Hematopoietic multipotent progenitor cell treated with erythropoietin and hydrocortisone succinate and interleukin-3 and kit ligand, for 4 days (in vitro differentiated cells): Measurements from ENCODE around the gene MELK.
"Not testable (repeated sequence)": the region's sequence is repeated elsewhere in the genome, so short reads cannot be mapped to it uniquely, and the experiment has no call there.

ENCODE experiments used
- DNase-seq: peaks from one replicate; pipeline ENCODE4 v3.0.0-alpha.2; 2015

Gene MELK

DNA sequence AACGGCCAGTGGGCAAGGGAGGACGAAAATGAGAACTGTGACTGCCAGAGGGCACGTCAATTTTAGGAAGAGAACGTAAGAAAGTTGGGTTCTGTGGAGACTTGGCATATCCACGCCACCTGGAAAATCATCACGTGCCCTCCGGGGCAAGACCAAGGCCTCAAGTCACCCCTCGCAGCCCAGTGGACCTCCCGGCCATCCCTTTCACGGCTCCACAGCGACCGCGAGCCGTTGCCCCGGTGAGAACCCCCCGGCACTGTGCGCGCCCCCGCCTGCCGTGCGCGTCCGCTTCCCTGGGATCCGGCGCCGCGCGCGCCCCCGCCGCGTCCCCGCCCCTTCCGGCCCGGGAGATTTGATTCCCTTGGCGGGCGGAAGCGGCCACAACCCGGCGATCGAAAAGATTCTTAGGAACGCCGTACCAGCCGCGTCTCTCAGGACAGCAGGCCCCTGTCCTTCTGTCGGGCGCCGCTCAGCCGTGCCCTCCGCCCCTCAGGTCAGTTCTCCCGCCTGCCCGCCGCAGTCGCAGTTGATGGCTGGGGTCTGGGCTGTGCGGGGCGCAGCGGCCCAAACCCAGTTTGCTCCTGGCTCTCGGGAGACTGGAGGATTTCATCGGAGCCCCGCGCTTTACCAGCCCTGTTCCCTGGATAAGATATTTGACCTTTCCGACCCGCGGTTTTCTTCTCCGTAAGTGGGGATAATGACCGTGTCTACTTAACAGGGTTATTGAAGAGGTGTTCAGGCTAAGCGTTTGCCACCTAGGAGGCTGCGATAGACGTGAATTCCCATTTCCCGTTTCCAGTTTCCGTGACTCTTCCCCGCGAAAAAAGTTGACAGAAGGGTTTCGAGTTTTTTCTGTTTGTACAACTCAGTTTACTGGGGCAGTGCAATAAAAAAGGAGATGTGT, at the start of gene MELK:
MELK (plus strand) TSS at position 381 of the 904 bp plus-strand sequence. CDS start 8,787 bp downstream, outside the sequence.
- peak; percentile 94 for DNase-seq

DNA sequence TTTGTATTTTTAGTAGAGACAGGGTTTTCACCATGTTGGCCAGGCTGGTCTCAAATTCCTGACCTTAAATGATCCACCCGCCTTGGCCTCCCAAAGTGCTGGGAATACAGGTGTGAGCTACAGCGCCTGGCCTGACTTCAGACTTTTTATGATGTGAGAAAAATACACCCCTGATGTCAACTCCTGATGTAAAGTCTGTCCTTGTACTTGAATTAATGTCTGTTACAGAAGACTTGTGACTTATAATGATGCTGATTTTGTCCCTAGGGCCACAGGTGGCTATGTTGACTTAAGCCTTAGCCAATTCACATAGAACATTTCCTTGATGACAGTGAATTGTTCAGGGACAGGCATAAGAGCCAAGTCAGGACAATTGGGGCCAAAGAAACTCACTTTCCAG, 42.5 kb upstream of the MELK start:
- no peak for DNase-seq

DNA sequence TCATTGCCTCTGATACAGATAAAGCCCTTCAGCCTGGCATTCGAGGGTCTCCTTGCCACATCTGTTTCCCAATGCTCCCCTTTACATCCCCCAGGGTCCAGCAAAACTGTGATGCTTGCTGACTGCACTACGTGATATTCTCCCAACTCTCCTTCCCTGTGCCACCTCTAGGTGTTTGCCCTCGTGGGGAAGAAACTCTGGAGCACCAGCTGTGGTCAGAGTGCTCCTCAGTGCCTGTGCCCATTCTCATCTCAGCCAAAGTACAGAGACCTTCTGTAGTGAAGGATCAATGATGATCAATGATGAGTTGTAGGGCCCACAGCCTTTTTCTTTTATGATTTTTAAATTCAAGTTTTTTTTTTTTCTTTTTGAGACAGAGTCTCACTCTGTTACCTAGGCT, 40.3 kb upstream of the MELK start:
- no peak for DNase-seq

DNA sequence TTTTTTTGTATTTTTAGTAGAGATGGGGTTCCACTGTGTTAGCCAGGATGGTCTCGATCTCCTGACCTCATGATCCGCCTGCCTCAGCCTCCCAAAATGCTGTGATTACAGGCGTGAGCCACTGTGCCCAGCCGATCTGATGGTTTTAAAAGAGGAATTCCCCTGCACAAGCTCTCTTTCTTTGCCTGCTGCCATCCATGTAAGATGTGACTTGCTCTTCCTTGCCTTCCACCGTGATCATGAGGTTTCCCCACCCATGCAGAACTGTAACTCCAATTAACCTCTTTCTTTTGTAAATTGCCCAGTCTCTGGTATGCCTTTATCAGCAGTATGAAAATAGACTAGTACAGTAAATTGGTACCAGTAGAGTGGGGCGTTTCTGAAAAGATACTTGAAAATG, 39.0 kb upstream of the MELK start:
- DNase-seq: not testable (repeated sequence)

DNA sequence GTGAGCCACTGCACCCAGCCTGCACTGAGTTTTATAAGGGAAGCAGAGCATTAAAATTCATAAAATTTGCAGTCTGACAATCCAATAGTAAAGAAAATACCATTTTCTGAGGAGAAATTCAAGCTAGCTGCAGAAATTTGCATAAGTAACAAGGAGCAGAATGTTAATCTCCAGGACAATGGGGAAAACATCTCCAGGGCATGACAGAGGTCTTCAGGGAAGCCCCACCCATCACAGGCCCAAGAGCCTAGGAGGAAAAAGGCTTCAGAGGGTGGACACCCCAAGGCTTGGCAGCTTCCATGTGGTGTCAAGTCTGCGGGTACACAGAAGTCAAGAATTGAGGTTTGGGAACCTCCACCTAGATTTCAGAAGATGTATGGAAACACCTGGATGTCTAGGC, 37.6 kb upstream of the MELK start:
- DNase-seq: no peak

DNA sequence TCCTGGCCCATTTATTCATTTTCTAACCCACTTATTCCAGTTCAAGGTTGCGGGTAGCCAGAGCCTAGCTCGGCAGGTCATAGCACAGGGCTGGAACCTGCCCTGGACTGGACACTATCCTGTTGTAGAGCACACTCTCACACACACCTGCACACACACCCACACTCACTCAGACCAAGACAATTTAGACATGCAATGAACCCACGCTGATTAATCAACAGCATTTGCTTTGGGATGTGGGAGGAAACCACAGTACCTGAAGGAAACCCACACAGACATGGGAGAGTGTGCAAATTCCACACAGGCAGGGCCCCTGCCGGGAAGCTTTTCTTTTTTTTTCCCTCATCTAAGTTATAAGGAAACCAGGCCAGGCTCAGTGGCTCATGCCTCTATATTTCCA, 34.8 kb upstream of the MELK start:
- no peak for DNase-seq

DNA sequence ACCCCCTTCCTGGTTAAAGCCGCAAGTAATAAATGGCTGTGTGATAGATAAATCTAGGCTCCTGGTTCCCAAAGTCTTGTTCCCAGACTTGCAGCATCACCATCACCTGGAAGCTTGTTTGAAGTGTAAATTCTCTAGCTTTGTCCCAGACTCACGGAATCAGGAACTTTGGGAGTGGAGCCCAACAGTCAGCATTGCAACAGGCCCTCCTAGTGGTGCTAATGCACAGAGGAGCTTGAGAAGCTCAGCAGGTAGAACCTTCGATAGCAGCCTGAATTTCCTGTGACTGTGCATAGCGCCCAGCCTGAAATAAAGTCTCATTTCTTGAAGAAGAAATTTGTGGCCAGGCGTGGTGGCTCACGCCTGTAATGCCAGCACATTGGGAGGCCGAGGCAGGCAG, 30.3 kb upstream of the MELK start:
- DNase-seq: no peak

DNA sequence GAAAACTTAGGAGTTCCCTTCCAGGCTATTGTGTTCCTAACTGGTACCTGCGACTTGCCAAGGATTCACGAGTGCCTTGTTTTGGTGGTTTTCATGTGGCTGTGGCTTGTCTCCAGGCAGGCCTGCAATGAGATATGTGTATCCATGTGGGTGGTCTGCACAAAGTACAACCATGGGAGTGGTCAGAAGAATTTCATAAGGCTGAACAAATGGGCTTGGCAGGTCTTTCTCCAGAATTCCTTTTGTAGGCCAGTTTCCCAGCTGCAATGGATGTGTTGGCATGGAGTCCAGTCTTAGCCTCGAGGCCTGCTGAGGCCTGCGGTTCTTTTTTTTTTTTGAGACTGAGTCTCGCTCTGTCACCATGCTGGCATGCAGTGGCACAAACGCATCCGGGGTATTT, 28.8 kb upstream of the MELK start:
- DNase-seq: no peak

DNA sequence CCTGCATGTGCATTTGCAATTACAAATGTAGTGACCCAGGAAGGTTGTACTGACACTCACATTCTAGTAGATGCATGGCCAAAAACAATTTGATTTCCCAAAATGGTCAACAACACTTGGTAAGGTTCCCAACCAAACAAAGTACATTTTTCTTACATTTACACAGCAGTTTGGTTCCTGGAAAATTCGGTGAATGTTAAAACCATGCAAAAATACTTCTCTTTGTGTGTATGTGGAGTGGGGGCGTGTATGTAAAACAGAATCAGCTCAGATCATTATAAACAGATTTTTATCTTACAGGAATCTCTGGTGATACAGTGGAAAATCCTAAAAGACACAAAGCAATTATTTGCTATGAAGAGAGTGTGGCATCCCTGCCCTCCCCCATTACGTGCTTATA, 25.1 kb upstream of the MELK start:
- no peak for DNase-seq

DNA sequence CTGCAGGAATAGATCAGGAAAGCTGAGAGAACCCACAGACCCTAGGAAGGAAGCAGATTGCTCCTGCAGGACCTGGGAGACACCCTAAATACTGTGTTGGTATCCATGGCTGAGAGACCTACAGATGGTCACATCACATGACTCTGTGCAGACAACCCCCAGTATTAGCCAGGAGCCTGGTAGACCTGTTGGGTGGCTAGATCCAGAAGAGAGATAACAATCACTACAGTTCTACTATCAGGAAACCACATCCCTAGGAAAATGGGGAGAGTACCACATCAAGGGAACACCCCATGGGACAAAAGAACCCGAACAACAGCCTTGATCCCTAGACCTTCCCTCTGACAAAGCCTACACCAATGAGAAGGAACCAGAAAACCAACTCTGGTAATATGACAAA, 24.2 kb upstream of the MELK start:
- DNase-seq: no peak

DNA sequence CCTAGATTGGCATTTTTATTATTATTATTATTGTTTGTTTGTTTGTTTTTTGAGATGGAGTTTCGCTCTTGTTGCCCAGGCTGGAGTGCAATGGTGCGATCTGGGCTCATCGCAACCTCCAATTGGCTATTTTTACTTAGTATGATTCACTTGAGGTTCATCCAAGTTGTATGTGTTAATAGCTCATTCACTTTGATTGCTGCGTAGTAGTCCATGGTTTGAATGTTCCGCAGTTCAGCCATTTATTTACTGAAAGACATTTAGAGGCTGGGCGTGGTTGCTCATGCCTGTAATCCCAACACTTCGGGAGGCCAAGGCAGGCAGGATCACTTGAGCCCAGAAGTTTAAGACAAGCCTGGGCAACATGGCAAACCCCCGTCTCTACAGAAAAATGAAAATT, 22.6 kb upstream of the MELK start:
- DNase-seq: no peak

DNA sequence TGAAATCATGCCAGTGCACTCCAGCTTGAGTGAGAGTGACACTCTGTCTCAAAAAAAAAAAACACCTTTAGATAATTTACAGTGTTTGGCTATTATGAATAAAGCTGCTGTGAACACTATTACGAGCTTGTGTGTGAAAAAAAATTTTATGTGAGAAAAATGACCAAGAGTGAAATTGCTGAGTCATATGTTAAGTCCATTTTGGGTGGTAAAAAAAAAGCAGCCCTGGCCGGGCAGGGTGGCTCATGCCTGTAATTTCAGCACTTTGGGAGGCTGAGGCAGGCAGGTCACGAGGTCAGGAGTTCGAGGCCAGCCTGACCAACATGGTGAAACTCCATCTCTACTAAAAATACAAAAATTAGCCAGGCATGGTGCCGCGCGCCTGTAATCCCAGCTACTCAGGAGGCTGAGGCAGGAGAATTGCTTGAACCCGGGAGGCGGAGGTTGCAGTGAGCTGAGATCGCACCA, 22.0 kb upstream of the MELK start:
- not testable (repeated sequence) for DNase-seq

DNA sequence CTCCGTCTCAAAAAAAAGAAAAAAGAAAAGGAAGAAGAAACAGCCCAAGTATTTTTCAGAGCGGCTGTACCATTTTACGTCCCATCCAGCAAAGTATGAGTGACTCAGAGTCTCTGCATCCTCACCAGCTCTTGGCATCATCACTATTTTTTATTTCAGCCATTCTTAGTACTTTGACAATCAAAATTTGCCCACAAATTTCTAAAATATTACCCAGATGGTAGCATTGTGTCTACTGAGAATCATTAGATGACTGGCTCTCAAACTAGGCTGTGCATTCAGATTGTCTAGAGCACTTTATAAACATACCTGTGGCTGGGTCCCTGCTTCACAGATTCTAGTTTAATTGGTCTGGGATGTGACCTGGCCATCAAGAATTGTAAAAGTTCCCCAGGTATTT, 21.6 kb upstream of the MELK start:
- no peak for DNase-seq

DNA sequence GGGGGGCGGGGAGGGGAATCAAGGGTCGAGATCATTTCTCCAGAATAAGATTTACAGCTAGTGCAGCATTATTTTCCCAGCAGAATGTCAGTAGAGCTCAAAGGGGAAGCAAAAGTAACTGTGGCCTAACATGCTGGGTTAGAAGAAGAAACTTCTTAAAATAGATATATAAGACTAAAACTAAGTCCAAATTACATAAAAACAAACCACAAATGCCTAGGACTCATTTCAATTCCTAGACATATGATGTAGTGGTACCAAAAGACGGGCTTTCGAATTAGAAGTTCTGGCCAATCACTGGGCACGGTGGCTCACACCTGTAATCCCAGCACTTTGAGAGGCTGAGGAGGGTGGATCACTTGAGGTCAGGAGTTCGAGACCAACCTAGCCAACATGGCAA, 20.8 kb upstream of the MELK start:
- no peak for DNase-seq

DNA sequence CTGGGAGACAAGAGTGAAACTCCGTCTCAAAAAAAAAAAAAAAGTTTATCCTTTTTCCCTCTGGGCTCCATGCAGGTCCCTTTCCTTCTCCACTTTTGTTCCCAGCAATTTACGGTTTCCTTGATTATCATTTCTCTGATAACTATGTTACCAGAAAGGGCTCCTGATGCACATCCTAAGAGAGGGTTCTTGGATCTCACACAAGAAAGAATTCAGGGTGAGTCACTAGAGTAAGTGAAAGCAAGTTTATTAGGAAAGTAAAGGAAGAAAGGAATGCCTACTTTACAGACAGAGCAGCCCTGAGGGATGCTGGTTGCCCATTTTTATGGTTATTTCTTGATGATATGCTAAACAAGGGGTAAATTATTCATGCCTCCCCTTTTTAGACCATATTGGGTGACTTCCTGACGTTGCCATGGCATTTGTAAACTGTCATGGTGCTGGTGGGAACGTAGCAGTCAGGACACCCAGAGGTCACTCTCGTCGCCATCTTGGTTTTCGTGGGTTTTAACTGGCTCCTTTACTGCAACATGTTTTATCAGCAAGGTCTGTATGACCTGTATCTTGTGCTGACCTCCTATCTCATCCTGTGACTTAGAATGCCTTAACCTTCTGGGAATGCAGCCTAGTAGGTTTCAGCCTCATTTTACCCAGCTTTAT, 13.5 kb upstream of the MELK start:
- no peak for DNase-seq

DNA sequence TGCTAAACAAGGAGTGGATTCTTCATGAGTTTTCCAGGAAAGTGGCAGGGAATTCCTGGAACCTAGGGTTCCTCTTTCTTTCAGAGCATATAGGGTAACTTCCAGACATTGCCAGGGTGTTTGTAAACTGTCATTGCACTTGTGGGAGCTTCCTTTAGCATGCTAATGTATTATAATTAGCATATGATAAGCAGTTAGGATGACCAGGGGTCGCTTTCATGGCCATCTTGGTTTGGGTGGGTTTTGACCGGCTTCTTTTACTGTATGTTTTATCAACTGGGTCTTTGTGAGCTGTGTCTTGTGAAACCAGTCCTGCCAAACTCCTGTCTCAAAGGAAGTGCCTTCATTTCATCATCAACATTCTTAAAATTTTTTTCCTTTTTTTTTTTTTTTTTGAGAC, 11.9 kb upstream of the MELK start:
- peak; percentile 27 for DNase-seq

DNA sequence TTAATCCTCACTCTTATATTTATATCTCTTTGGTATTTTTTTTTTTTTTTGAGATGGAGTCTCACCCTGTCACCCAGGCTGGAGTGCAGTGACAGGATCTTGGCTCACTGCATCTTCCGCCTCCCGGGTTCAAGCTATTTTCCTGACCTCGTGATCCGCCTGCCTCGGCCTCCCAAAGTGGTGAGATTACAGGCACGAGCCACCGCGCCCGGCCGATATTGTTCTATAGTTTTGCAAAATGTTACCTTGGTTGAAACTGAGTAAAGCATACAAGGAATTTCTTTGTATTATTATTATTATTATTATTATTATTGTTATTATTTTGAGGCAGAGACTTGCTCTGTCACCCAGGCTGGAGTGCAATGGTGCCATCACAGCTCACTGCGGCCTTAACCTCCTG, 9.9 kb upstream of the MELK start:
- DNase-seq: not testable (repeated sequence)

DNA sequence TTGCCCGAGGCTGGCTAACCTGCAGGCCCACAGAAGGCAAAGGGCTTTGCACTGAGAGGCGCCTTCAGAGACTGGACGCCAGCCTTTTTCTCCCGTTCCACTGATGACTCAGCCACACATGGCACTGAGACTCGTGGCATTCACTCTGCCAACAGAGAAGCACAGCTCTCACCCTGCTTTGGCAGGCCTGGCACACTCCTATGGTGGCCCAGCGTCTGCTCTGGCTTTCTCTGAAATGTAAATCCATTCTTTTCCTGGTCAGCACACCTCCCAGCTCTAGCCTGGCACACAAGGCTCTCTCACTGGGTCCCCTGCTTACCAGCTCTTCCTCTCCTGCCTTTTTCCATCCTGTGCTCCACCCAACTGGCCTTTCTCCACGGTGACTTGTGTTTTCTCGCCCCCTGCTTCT, 5.9 kb upstream of the MELK start:
- DNase-seq: no peak

DNA sequence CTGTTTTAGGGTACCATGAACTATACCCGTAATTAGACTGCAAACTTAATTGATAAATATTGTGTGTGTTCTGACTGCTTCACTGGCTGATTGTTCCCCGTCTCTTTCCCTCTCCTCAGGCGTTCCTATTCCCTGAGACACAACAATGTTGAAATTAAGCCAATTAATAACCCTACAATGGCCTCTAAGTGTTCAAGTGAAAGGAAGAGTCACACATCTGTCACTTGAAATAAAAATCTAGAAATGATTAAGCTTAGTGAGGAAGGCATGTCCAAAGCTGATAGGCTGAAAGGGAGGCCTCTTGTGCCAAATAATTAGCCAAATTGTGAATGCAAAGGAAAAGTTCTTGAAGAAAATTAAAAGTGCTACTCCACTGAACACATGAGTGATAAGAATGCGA, 4.0 kb upstream of the MELK start:
- DNase-seq: not testable (repeated sequence)

DNA sequence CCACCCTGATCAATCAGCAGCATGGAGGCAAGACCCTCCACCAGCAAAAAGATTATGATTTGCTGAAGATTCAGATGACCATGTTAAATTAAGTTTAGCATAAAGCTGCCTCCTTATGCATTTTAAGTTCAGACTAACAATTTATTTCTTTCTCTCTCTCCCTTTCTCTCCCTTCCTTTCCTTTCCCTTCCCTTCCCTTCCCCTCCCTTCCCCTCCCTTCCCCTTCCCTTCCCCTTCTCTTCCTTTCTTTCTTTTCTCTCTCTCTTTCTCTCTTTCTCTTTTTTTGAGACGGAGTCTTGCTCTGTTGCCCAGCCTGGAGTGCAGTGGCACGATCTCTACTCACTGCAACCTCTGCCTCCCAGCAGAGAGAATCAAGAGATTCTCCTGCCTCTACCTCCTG, 1.4 kb upstream of the MELK start:
- DNase-seq: no peak

DNA sequence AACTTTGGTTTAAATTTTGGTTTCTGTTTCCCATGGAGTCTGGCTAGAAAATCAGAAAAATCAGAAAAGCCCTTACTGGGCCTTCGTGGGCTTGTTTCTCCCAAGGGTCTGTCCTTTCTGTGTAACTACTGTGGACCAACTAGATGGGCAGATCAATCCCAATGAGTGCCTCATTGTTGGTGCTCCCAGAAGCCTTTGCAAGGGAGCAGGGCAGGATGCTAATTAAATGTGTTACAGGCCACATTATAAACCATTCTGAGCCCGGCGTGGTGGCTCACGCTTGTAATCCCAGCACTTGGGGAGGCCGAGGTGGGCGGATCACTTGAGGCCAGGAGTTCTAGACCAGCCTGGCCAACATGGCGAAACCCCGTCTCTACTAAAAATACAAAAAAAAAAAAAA, 1.4 kb downstream of the MELK start:
- not testable (repeated sequence) for DNase-seq

DNA sequence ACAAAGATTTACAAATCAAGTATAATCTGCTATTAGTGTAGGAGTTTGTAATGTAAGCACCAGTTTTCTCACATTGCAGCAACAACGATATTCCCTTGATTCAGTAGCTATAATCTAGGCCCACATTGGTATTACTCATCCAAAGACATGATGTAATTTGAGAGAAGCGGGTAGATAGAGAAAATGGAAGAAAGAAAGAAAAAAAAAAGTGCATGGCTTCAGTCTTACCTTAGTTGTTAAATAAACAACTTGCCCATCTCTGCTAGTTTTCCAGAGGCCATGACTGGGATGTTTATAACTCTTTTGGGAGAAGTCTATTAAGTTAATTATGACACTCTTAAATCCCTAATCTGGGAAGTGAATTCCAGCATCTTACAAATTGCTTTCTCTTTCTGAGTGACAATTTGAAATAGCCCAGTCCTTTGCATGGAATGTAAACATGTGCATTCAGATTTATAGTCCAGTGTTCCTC, 2.8 kb downstream of the MELK start:
- DNase-seq: no peak

DNA sequence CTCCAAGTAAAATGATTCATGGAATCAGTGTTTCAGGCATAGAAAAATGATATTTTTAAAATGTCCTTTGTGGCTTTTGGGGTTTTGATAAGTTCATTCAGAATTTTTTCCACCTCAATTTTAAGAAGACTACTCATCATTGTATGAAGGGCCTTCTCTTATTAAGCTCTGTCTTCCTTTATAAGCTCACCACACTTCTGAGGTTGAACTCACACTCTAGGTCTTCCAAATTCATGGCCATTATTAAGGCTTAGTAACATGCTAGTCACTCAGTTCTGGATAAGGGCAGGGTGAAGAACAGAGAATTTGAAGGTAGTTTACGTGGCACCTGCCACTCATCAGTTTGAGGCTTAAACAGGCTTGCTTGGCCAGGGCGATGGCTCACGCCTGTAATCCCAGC, 4.2 kb downstream of the MELK start:
- DNase-seq: no peak
